Kidney epithelial cell (primary cell): ENCODE results near the gene ZNF433. TPM values are rescaled to one million over a fixed set of nuclear protein-coding genes. Genes with fewer than 3 reads are reported as not detected.
A peak's percentile ranks its signal among the peaks of the same experiment; 100 is the strongest.
"Not testable (repeated sequence)": the region's sequence is repeated elsewhere in the genome, so short reads cannot be mapped to it uniquely, and the experiment has no call there.

ENCODE experiments used
- DNase-seq: peaks from one replicate; pipeline ENCODE4 v3.0.0-alpha.2; 2010; ENCODE audit warnings: low read depth
- H3K27me3 ChIP-seq: 2 replicates; pipeline ENCODE4 v1.6.0; 2011; ENCODE audit warnings: low read length; ENCODE audit not compliant: control insufficient read depth, insufficient read depth
- H3K36me3 ChIP-seq: 2 replicates; pipeline ENCODE4 v1.5.1; 2011; ENCODE audit warnings: low read length; ENCODE audit not compliant: control insufficient read depth, insufficient read depth
- H3K4me3 ChIP-seq: 2 replicates; pipeline ENCODE4 v1.5.1; 2011; ENCODE audit warnings: low read depth, mild to moderate bottlenecking, control low read depth, low read length
- total RNA-seq: library from RNA; depleted of rRNA; stranded (reverse); fragments of >200 nt; gene quantifications from 2 replicates; pipeline ENCODE4 v1.2.3, GENCODE V29; 2015
- TF ChIP-seq, protein P1 (sequence below): IDR thresholded peaks from 2 replicates; pipeline ENCODE4 v1.5.1; 2011; ENCODE audit warnings: mild to moderate bottlenecking, moderate library complexity, low read length, control low read depth, inconsistent platforms; ENCODE audit not compliant: insufficient read depth, poor library complexity, severe bottlenecking

ZNF433 gene
- total RNA-seq, 1 donor from 2014 or later, result 10.3 TPM

DNA sequence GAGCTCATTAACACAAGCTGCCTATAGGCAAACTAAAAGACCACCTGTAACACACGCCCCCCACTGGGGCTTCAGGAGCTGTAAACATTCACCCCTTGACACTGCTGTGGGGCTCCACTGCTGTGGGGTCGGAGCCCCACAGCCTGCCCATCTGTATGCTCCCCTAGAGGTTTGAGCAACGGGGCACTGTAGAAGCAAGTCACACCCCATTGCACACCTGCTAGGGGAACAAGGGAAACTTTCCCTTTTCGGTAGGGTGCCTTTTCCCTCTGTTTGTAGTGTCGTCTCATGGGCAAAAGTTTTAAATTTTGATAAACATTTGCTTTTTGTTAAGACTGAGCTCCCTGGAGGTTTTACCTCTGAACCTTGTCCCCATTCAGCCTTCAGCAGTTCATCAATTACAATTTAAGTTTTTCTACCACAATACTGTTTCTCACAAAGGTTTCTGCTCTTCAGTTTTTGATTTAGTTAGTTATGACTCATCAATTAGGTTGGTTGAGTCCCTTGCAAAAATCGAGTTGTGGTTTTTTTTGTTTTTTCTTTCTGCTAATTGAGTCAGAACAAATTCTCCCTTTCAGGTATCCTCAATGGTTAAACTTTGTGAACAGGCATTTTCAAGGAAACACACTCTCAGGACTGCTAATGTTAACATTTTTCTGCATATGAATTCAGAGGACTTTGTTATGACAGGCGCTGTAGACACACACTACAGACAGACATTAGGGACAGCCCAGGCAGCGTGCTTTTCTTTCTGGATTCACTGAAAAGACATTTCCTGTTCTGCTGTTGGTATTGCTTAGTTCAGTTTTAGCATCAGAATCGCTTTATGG lies 35.1 kb downstream of the ZNF433 start:
- Histone ChIP-seq H3K4me3 (no peak overlapping the region), H3K27me3 (no peaks in the 10 kb centered on the region), H3K36me3 (no peaks in the 10 kb centered on the region)
- DNase-seq, result no peak
- TF ChIP-seq, protein P1, sequence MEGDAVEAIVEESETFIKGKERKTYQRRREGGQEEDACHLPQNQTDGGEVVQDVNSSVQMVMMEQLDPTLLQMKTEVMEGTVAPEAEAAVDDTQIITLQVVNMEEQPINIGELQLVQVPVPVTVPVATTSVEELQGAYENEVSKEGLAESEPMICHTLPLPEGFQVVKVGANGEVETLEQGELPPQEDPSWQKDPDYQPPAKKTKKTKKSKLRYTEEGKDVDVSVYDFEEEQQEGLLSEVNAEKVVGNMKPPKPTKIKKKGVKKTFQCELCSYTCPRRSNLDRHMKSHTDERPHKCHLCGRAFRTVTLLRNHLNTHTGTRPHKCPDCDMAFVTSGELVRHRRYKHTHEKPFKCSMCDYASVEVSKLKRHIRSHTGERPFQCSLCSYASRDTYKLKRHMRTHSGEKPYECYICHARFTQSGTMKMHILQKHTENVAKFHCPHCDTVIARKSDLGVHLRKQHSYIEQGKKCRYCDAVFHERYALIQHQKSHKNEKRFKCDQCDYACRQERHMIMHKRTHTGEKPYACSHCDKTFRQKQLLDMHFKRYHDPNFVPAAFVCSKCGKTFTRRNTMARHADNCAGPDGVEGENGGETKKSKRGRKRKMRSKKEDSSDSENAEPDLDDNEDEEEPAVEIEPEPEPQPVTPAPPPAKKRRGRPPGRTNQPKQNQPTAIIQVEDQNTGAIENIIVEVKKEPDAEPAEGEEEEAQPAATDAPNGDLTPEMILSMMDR, result no peak

DNA sequence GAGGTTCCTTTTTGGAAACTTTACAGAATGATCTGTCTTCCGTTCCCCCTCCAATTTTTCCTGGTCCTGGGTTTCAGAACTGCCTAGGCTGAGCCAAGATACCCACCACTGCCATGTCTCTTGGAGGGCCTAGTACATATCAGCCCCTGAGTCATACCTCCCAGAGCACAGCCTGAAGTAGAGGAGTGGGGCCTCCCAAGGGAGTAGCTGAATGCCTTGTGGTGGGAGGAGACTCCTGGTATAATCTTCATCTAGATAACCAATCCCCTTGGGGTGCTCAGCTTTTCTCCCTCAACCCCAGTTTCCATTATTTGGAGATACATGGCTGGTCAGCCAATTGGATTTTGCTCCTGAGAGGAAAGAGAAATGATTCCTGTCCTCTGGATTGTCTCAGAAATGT lies 40.3 kb downstream of the ZNF433 start:
- TF ChIP-seq, protein P1, result no peak
- DNase-seq, result no peak
- no peaks in the 10 kb centered on the region for H3K36me3 ChIP-seq
- no peak overlapping the region for H3K4me3 ChIP-seq
- no peaks in the 10 kb centered on the region for H3K27me3 ChIP-seq

DNA sequence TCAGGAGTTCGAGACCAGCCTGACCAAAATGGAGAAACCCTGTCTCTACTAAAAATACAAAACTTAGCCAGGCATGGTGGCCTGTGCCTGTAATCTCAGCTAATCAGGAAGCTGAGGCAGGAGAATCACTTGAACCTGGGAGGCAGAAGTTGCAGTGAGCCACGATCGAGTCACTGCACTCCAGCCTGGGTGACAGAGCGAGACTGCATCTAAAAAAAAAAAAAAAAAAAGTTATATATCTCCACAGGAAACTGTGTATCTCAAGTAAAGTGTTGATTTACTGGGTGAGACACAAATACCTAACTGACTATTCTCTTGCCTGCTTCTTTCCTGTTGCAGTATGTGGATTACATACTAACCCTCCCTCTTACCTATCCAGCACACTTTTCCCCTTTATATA lies 43.6 kb downstream of the ZNF433 start:
- not testable (repeated sequence) for H3K4me3 ChIP-seq, H3K27me3 ChIP-seq, DNase-seq, H3K36me3 ChIP-seq

DNA sequence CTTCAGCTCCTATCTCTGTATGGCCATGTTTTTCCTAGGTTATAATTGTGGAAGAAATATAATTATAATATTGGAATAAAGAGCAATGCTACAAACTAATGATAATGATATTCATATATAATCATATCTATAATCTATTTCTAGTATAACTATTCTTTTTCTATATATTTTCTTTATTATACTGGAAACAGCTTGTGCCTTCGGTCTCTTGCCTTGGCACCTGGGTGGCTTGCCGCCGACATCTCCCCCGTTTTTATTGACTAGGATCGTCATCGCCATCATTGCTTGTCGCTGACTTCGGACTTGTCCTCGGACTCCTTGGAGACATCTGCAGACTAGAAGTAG lies 46.4 kb downstream of the ZNF433 start:
- TF ChIP-seq, protein P1, result no peak
- Histone ChIP-seq H3K4me3 (no peak overlapping the region), H3K36me3 (no peaks in the 10 kb centered on the region), H3K27me3 (no peaks in the 10 kb centered on the region)
- DNase-seq, result no peak

DNA sequence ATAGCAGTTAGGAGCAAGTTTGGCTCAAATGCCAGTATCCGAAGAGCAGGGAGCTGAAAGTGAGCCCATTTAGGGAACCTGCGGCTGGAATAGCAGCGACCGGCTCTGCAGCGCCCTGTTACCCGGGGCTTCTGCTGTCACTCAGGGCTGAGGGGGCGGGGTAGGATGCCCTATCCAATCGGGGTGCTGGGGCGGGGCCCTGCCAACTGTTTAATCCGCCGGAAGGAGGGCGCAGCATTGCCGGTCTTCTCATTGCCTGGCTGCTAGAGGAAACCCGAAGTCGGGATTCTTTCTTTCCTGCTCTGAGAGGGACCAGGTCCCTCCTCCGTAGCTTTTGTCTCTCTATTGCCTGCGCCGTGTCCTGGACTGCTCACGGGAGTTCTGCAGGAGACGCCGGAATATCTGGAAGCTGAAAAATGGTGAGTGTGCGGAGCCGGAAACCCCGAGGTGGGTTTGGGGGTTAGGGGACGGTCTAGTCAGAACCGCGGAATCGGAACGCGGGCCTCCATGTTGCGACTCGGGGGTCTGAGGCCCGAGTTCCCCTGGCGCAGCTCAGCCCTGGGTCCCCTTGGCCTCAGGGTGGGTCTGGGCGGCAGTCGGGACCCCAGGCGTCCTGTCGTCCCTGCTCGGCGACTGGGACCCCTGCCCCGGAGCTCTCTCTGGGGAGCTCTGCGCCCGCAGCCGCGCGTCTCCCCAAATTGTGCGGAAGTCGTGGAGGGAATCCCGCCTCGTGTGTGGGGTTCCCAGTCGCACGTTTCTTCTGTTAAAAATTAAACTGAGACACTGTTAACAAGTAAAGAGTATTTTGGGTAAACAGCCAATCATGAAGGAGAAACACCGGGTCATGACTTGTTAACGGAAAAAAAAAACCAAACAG lies 47.8 kb downstream of the ZNF433 start:
- DNase-seq, result peak; percentile 71
- TF ChIP-seq, protein P1, result no peak
- H3K27me3 ChIP-seq, result no peaks in the 10 kb centered on the region
- no peaks in the 10 kb centered on the region for H3K36me3 ChIP-seq
- peak overlapping the region; percentile 75 for H3K4me3 ChIP-seq

DNA sequence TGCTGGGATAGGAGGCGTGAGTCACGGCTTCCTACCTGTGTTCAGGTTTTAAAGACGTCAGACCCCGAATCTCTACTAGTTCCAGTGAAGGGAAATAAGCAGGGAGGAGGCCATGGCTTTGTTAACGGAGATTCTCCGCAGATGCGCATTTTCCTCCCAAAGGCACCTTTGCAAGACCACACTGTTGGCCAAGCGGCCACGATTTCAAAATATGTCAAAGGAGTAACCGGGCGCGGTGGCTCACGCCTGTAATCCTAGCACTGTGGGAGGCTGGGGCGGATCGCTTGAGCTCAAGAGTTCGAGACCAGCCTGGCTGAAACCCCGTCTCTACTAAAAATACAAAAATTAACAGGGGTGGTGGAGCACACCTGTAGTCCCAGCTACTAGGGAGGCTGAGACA lies 48.7 kb downstream of the ZNF433 start:
- Histone ChIP-seq H3K36me3 (no peaks in the 10 kb centered on the region), H3K27me3 (no peaks in the 10 kb centered on the region), H3K4me3 (no peak overlapping the region)
- TF ChIP-seq, protein P1, result no peak
- no peak for DNase-seq
